MM.1S (cell line): ENCODE data around the gene PCP2.

Source experiments
- EZH2 ChIP-seq: fragments of 300-600 bp; sonication (generic); optimal IDR thresholded peaks from 2 replicates; pipeline ENCODE3; 2017; ENCODE audit warnings: low read depth, mild to moderate bottlenecking, antibody characterized with exemption, low read length, mixed read lengths
- EZH2phosphoT487 ChIP-seq: fragments of 300-600 bp; sonication (generic); IDR thresholded peaks from 2 replicates; pipeline ENCODE4 v1.6.1; 2018; ENCODE audit warnings: antibody characterized with exemption, low read length
- TF ChIP-seq, protein P1 (sequence below): fragments of 300-600 bp; sonication (generic); IDR thresholded peaks from 2 replicates; pipeline ENCODE4 v1.5.1; 2016; ENCODE audit warnings: antibody characterized with exemption, low read length, mixed read lengths

DNA sequence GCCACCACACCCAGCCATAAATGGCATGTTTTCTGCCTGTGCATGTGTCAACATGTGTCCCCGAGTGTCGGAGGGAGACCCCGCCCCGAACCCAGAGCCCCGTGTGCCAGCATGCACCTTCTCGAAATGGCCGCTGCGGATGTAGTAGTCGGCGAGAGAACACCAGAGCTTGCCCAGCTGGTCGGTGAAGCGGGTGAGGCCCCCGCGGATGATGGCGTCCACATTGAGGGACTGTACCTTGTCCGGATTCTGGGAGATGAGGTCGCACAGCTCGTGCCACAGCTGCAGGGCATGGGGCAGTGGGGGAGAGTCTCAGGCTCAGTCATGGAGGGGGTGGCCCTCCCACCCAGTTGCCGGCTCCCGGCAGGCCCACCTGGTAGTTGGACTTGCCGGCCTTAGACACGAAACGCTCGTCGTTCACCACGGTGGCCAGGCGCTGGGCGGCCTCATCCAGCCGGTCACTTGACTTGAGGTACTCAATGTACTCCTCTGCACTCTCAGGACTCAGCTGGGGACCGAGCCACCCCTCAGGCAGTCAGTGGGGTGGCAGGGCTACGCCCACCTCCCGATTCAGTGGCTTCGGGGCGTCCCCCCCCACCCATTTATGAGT is 7.7 kb downstream of the PCP2 start:
- TF ChIP-seq, protein P1, sequence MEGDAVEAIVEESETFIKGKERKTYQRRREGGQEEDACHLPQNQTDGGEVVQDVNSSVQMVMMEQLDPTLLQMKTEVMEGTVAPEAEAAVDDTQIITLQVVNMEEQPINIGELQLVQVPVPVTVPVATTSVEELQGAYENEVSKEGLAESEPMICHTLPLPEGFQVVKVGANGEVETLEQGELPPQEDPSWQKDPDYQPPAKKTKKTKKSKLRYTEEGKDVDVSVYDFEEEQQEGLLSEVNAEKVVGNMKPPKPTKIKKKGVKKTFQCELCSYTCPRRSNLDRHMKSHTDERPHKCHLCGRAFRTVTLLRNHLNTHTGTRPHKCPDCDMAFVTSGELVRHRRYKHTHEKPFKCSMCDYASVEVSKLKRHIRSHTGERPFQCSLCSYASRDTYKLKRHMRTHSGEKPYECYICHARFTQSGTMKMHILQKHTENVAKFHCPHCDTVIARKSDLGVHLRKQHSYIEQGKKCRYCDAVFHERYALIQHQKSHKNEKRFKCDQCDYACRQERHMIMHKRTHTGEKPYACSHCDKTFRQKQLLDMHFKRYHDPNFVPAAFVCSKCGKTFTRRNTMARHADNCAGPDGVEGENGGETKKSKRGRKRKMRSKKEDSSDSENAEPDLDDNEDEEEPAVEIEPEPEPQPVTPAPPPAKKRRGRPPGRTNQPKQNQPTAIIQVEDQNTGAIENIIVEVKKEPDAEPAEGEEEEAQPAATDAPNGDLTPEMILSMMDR: no peak
- TF ChIP-seq EZH2 (no peak), EZH2phosphoT487 (no peak)
